ENCODE data around the gene NID2.

DNA sequence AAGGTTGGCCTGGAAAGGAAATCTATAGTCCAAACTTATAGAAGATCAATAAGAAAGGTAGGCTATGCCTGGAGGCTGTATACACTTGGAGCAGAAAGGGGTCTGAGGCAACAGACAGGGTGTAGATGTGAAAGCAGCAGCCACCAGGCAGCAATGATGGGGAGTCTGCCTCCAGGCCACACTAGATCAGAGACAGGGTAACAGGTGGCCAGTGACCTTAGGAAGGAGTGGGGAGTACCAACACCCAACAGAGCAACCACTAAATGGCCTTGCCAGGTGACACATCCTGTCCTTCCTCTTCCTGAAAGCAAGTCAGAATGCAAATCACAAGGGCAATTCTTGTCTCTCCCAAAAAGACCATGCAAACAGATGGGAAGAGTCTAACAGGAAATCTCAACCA is 46.4 kb upstream of the NID2 start:
- TF ChIP-seq POLR2A (IDR thresholded peaks at IDR 0.05): no peak
- TF ChIP-seq, protein P1, sequence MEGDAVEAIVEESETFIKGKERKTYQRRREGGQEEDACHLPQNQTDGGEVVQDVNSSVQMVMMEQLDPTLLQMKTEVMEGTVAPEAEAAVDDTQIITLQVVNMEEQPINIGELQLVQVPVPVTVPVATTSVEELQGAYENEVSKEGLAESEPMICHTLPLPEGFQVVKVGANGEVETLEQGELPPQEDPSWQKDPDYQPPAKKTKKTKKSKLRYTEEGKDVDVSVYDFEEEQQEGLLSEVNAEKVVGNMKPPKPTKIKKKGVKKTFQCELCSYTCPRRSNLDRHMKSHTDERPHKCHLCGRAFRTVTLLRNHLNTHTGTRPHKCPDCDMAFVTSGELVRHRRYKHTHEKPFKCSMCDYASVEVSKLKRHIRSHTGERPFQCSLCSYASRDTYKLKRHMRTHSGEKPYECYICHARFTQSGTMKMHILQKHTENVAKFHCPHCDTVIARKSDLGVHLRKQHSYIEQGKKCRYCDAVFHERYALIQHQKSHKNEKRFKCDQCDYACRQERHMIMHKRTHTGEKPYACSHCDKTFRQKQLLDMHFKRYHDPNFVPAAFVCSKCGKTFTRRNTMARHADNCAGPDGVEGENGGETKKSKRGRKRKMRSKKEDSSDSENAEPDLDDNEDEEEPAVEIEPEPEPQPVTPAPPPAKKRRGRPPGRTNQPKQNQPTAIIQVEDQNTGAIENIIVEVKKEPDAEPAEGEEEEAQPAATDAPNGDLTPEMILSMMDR (IDR thresholded peaks at IDR 0.05 in 4 of 5, conservative IDR thresholded peaks at IDR 0.05 in 1 of 5): no peak

All from gastrocnemius medialis (tissue), 4 donors.